Smooth muscle cell of the brain vasculature (primary cell): Measurements from ENCODE around the gene PARP3.

Experiments
- DNase-seq: peaks from one replicate; pipeline ENCODE4 v3.0.0-alpha.2; 2012; ENCODE audit warnings: low read depth, low spot score

PARP3 gene

GRCh38 chr3:51966922-51967383, 24.8 kb downstream of the PARP3 start:
- DNase-seq = no peak

- DNase-seq = no peak
Measured at GRCh38 chr3:51967384-51968169, 25.4 kb downstream of the PARP3 start, which contains the start of gene PCBP4. TSS of gene PCBP4 (minus strand) at chr3:51967454. CDS start at chr3:51961240, 6,214 bp downstream.

DNA sequence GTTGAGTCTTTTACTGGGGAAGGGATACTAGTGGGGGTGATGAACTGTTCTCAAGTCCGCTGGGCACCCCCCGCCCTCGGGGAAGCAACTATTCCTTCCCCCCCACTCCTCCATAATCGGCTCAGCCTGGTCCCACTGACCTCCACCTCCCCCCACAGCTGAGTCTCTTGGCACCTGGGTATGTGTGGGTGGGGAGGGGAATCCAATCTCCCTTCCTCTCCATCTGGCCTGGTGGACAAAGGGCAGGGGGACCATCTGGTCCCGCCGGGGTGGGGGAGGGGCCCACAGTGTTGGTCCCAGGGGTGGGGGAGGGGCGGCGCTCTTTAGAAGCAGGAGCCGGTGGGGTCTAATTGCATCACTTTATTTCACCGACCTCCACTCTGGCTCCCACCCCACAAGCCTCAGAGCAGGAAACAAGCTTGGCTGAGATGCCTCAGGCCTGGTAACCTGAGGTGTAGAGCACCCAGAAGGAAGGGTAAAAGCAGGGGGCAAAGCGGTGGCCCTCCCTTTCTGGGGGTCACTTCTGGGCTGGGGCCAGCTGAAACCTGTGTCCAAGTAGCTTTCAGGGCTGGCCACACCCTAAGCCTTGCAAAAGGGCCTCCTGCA, 26.1 kb downstream of the PARP3 start:
- no peak for DNase-seq

DNA sequence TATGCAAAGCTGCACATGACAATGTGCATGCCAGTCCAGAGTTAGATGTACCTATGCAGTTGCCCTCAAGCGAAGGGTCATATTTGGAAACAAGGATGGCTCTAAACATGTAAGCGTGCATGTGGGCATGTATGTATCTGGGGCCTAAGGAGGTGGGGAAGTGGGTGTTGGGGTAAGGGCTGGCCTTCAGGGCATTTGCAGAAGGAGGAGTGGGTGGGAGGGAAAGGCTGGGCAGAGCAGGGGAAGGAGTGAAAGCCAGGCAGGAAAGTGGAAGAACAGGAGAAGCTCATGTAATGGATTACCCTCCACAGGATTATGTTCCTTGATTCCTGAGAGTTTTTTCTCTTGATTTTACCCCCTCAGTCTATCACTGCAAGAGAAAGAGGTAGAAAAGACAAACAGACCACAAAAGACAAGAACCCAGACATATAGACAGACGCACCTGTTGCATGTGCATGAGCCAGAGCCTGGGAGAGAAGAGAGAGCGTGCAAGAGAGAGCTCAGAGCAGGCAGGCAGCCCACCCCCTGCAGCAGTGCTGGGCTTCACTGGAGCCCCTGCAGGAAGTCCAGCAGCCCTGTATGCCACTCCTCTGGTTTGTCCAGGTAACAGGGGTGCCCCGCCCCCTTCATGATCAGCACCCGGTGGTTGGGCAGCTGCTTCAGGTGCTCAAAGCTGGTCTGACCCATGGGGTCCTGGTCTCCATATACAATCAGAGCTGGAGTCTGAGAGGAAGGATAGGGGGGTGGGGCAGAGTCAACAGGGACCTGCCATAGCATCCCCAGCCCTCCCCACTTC, 26.9 kb downstream of the PARP3 start:
- DNase-seq = no peak

- DNase-seq = no peak
Measured at GRCh38 chr3:51969841-51970240, 27.7 kb downstream of the PARP3 start.

DNA sequence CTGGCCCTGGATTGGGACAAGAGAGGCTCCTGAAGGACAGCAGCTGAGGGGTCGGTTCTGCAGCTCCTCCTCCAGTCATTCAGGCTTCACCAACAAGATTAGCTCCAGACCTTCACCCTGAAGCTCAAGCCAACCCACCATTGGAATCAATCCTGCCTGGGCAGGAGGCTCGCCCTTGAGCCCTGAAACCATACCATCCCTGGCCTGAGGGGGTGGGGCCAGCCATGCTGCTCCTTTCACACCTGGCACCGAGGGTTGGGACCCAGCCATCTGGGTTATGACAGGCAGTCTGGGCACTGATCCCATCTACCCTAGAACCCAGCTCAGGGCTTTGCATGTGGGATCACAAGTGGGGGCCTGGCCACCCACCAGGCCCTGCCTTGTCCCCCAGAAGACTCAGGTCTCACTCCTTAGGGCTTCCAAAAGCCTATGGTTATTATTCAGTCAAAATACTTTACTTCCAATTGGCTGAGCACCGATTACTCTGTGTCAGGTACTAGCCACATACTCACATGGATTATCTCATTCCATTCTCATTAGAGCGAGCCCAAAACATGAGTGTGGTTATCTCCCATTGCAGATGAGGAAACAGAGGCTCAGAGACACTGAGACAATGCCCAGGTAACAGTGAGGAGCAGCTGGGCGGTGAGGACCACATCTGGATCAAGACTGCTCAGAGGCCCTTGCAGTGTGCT, 28.6 kb downstream of the PARP3 start:
- no peak for DNase-seq

- DNase-seq = no peak
Measured at GRCh38 chr3:51971350-51971749, 29.2 kb downstream of the PARP3 start.

GRCh38 chr3:51974277-51974962, 32.3 kb downstream of the PARP3 start:
- no peak for DNase-seq

DNA sequence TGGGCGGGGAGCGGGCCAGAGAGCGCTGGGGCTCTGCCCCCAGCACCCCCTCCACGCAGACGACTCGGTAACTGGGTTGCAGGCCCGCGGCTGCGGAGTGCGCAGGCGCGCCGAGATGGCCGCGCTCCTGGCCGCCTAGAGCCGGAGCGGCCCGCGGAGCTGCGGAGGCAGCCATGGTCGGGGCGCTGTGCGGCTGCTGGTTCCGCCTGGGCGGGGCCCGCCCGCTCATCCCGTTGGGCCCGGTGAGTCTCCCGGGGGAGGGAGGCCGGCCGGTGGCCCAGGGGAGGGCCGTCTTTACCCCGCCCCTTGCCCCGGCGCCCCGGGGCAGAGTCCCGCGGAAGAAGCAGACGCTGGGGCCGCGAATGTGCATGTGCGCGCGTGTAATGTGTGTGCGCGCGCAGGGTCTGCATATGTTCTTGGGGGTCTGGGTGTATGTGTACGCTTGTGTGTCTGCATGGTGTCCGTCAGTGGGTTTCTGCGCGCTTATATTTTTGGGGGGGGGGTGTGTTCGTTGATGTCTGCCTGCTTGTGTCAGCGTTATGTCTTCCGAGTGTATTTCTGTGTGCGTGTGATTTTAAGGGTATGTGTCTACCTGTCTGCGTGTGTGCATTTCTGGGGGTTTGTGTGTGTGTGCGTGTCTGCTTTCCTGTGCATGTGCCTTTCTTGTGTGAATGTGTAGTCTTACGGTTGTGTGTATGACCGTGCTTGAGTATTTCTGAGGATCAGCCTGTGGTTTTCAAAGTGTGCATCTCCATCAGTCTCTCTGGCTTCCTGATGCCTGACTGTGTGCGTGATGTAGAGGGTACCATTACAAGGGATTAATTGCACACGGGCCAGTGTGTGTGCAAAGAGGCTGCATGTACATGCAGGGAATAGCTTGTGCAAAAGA, 33.0 kb downstream of the PARP3 start, which contains the start of gene ABHD14A:
ABHD14A (plus strand) TSS at position 102 of the 889 bp plus-strand sequence; CDS start at position 174, 72 bp downstream.
- no peak for DNase-seq

DNA sequence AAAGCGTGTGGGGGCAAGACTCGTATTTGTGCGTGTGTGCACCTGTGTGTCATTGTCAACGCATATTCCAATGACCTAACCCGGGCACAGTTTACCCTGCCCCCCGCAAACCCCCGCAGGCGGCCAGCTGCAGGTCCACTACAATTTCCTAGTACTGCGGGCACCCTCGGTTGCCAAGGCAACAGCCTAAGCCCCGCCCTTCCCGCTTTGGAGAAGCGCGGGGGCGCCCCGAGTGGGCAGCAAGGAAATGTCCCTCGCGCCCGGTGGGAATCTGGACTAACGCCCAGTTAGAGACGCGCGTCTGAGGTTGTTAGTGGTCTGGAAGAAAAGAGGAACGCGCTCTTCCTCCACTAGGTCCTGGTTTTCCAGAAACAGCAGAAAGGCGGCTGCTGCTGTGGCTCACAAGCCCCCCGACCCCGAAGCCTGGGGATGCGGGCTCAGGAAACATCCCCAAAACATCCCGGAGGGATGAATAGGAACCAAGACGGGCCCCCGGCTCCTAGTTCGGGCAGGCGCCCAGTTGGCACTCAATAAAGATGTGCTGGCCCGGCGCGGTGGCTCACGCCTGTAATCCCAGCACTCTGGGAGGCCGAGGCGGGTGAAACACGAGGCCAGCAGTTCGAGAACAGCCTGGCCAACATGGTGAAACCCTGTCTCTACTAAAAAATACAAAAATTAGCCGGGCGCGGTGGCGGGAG, 33.8 kb downstream of the PARP3 start:
- peak; percentile 50 for DNase-seq

GRCh38 chr3:51977446-51978142, 35.4 kb downstream of the PARP3 start:
- no peak for DNase-seq

- no peak for DNase-seq
Measured at GRCh38 chr3:51978143-51978502, 36.0 kb downstream of the PARP3 start.

DNA sequence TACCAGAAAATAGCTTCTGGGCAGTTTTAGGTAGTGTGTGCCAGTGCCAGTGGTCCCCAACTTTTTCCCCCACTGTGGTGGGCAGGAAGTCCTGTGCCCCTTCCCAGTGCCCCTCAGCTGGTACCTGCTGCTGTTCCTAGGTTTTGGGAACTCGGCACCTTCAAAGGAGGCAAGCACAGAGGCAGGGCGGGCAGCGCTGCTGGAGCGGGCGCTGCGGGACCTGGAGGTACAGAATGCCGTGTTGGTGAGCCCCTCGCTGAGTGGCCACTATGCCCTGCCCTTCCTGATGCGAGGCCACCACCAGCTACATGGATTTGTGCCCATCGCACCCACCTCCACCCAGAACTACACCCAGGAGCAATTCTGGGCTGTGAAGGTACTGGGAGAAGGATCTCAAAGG, 38.1 kb downstream of the PARP3 start:
- no peak for DNase-seq

DNA sequence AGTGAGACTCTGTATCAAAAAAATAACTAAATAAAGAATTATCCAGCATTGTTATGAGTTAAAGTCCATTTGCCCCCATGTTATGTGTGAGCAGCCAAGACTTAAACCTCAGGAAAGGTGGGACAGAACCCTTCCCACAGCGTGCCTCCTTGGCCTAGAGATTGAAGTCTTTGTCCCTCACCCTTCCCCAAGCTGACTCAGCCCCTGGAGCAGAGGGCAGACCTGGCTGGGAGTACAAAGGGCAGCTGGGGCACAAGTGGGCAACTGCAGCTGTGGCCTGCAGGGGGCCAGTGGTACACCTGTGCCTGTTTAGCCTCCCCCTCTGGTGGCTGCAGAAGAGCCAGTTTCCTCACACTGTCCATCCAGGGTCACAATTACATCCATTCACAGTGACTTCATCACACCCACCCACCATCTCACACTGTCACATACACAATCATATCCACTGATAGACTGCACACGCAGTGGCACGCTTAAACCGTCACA, 40.2 kb downstream of the PARP3 start:
- no peak for DNase-seq

GRCh38 chr3:51982838-51983577, 40.8 kb downstream of the PARP3 start, which contains the start of gene ACY1:
TSS of gene ACY1 (plus strand) at chr3:51983535. CDS start at chr3:51984065, 530 bp downstream.
- peak; percentile 51 for DNase-seq

DNA sequence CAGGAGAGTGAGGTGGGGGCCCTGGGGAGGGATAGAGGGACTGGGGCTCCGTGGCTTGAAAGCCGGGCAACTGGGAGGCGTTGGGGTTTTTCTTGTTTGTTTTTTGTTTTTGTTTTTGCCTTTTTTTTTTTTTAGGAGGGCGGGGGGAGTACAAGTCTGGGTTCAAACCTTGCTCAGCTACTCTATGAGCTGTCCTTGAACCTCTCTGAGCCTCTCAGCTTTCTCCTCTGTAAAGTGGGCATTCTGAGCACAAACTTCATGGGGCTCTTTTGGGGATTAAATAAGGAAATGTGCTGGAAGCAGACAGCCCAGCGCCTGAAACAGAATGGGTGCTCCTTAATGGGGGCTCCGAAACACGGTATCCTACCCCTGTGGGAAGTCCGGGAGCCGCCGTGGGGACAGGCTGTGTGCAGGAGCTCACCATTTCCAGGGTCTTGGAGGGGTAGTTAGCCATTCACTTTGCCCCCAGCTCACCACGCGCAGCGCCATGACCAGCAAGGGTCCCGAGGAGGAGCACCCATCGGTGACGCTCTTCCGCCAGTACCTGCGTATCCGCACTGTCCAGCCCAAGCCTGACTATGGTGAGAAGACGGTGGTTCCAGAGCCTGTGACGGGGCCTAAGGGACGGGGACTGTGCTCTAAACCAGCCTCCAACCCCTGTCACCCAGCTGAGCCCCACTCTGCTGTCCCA, 41.6 kb downstream of the PARP3 start:
- no peak for DNase-seq

DNA sequence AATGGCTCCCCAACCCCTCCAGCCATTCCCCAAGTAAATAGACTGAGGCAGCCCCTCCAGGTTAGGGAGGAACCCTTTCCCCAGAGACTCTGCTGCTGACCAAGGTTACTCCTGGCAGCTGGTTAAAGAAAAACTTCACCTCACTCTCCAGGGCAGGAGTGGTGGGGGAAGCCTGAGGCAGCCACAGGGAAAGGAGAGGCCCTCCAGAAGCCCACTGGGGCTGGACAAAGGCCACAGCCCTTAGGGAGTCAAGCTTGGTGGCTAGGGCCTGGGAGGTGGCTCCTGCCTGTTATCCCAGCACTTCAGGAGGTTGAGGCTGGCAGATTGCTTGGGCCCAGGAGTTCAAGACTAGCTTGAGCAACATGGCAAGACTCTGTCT, 42.1 kb downstream of the PARP3 start:
- no peak for DNase-seq
